Mucosa of descending colon (tissue), 3 donors: ENCODE measurements around the gene MSI2. TPM values are rescaled to one million over a fixed set of nuclear protein-coding genes. Genes with fewer than 3 reads are reported as not detected.
A peak's percentile ranks its signal among the peaks of the same experiment; 100 is the strongest.

Experiments
- ATAC-seq: fragments of 200-7000 bp; cut with Tn5 transposase; one replicate; pipeline ENCODE4 v1.9.1; 2020; ENCODE audit warnings: mild to moderate bottlenecking, moderate library complexity
- DNase-seq, 3 donors: peaks; one replicate each; pipeline ENCODE4 v3.0.0-alpha.2; 2020
- H3K36me3 ChIP-seq: fragments of 200-600 bp; one replicate; pipeline ENCODE4 v1.8.0; 2021; ENCODE audit warnings: low read depth, mild to moderate bottlenecking
- H3K4me1 ChIP-seq: fragments of 200-600 bp; one replicate; pipeline ENCODE4 v1.8.0; 2021; ENCODE audit warnings: low read depth, mild to moderate bottlenecking
- H3K4me3 ChIP-seq: fragments of 200-600 bp; one replicate; pipeline ENCODE4 v1.8.0; 2021; ENCODE audit warnings: mild to moderate bottlenecking
- H3K9me3 ChIP-seq: fragments of 200-600 bp; one replicate; pipeline ENCODE4 v1.8.0; 2021; ENCODE audit warnings: mild to moderate bottlenecking
- intact Hi-C, 2 donors: fragments of 100-400 bp; cut with DNase I in 1 of 2; cut with micrococcal nuclease in 1 of 2; formaldehyde crosslinking; loops; one replicate each; pipeline versions ENCODE4 v1.11.0 to v1.11.1; 2022; cut with DNase I, micrococcal nuclease
- total RNA-seq, 3 donors: library from RNA; stranded (reverse); fragmentation: NEBNext Ultra II Directional in 2 of 3; extraction: Animal tissue kit (Norgen Biotek cat#: 25700) in 2 of 3; gene quantifications; one replicate each; pipeline versions ENCODE4 v1.2.1 to v1.2.4, GENCODE V29; 2021 to 2023
- TF ChIP-seq, protein P1 (sequence below): fragments of 200-600 bp; IDR thresholded peaks from one replicate; pipeline ENCODE4 v1.8.0; 2022; ENCODE audit warnings: antibody characterized with exemption, mild to moderate bottlenecking
- donor health status: DM: no; HTN: no; CAD: no; lungs with moderate emphysema.
- donor health status: DM: no; HTN: no; CAD: no.
- donor health status: DM: no; HTN: yes; CAD: no.

The MSI2 gene
- total RNA-seq, 3 donors from 2014 or later = 60.0 to 72.6 (median 65.7) TPM

DNA sequence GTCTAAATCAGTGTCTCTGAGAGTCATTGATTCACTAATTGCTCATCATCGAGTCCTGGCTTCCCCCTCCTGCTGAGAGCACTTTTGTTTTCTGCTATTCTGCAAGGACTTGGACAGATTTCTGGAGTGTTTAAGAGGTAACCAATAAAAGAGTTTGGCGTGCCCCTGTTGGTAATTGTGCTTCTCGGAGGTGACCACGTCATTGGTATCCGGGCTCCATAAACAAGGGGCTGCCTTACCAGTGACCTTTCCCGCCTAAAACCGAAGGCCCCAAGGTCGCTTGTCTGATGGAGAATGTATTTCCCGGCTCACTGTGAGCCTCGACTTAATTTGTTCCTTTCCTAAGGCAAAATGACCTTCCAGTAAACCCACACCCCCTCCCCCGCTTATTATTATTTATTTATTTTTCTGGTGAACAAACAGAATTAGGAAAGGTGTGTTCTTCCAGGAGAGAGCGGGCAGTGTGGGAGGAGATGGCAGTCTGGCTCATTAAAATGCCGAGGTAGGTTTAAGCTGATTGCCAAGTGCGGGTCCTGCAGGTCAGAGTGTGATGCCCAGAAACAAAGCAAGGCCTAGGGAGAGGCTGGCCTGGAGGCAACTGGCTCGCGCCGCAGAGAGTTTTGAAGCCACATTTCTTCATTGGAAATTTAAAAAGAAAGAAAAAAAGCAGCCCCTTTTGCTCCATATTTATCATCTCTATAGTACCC is 30.2 kb downstream of the MSI2 start:
- Histone ChIP-seq H3K9me3 (no peaks in the 10 kb centered on the region), H3K4me1 (no peaks in the 10 kb centered on the region), H3K36me3 (no peaks in the 10 kb centered on the region), H3K4me3 (no peak overlapping the region)
- DNase-seq (no peak), ATAC-seq (no peak)
- TF ChIP-seq, protein P1, sequence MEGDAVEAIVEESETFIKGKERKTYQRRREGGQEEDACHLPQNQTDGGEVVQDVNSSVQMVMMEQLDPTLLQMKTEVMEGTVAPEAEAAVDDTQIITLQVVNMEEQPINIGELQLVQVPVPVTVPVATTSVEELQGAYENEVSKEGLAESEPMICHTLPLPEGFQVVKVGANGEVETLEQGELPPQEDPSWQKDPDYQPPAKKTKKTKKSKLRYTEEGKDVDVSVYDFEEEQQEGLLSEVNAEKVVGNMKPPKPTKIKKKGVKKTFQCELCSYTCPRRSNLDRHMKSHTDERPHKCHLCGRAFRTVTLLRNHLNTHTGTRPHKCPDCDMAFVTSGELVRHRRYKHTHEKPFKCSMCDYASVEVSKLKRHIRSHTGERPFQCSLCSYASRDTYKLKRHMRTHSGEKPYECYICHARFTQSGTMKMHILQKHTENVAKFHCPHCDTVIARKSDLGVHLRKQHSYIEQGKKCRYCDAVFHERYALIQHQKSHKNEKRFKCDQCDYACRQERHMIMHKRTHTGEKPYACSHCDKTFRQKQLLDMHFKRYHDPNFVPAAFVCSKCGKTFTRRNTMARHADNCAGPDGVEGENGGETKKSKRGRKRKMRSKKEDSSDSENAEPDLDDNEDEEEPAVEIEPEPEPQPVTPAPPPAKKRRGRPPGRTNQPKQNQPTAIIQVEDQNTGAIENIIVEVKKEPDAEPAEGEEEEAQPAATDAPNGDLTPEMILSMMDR = no peak
- intact Hi-C loops = no loop called here

DNA sequence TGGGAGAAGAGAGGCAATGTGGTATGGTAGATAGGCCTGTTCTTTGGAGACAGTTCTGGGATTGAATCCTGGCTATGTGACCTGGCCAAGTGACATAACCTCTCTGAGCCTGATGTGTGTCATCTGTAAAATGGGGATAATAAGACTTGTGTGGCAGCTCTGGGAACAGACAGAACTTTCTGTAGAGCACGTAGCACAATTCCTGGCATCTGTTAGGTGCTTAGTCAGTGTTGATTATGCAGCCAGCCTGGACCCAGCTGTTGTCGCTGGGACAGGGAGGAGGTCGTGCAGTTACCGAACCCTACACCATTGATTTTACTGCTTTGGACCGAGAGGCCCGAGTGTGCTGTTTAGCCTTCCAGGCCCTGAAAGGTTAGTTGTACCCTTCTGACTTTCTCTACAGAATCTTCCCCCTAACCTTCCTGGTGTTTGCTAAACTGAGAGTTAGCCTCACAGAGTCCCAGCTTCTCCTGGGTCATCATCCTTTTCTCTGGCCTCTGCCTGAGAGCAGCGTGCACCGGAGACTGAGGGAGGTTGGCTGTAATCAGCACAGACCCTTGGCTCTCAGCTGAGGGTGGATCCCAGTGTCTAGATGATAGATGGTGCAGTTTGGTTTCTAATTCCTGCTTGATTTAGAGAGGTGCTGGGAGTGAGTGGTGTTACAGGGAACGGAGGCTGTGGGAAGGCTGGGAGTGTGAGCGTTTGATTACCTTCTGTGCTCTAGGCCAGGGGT is 31.9 kb downstream of the MSI2 start:
- DNase-seq (peak in 1 of 3 donors; percentile 11), ATAC-seq (peak; percentile 41)
- H3K9me3 ChIP-seq = no peaks in the 10 kb centered on the region
- TF ChIP-seq, protein P1 = no peak
- H3K4me1 ChIP-seq = no peaks in the 10 kb centered on the region
- intact Hi-C loops = no loop called here
- no peaks in the 10 kb centered on the region for H3K36me3 ChIP-seq
- H3K4me3 ChIP-seq = no peak overlapping the region

DNA sequence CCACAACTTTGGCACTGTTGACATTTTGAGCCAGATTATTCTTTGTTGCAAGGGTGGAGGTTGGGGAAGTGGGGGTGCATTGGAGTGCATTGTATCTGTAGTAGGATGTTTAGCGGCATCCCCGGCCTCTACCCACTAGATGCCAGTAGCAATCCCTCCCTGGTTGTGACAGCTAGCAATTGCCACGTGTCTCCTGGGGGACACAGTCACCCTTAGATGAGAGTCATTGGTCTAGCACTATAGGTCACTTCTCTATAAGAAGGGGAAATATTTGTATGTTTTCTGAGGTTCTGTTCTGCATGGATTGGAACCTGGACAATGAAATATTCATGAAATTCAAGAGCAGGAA is 32.4 kb downstream of the MSI2 start:
- no peaks in the 10 kb centered on the region for H3K36me3 ChIP-seq
- TF ChIP-seq, protein P1 = no peak
- ATAC-seq (no peak), DNase-seq (no peak)
- H3K9me3 ChIP-seq = no peaks in the 10 kb centered on the region
- no peak overlapping the region for H3K4me3 ChIP-seq
- no peaks in the 10 kb centered on the region for H3K4me1 ChIP-seq
- intact Hi-C loops = no loop called here

DNA sequence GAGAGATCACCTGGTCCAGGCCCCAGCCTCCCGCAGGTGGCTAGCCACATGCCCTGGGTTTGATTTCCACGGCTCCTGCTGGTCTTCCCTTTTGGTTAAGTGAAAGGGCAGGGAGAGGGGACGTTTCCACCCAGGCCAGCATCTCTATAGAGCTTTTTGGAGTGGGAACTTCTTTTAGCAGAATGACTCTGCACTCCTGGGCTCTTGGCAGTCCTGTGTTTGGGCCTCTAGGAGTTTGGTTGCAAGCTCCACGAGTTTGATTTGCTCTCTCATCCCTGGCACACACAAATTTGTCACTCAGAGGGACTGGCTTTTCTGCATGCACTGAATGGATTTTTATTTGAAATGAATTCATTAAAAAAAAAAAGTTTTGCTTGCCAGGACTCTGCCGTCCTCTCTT is 32.8 kb downstream of the MSI2 start:
- no peaks in the 10 kb centered on the region for H3K9me3 ChIP-seq
- TF ChIP-seq, protein P1 = no peak
- intact Hi-C loops = no loop called here
- DNase-seq (no peak), ATAC-seq (no peak)
- H3K36me3 ChIP-seq = no peaks in the 10 kb centered on the region
- H3K4me3 ChIP-seq = no peak overlapping the region
- H3K4me1 ChIP-seq = no peaks in the 10 kb centered on the region

DNA sequence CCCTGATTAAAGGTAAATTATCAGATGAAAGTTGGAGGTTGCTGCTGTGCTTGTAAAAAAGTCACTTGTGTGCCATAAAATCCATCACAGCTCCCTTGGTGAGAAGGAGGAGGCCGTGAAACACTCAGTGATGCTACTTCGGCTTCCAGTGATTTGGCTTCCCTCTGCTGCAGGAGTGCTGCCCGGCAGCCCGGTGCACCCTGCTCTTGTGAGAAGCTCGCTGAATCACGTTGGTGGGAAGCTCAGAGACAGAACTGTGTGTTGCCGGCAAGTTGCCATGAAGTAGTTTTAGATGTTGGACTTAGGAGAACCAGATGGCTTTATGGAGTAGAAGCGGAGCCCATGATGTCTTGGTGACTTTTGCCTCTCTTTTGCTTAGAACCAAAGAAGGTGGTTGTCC is 33.3 kb downstream of the MSI2 start:
- Histone ChIP-seq H3K36me3 (no peaks in the 10 kb centered on the region), H3K4me1 (no peaks in the 10 kb centered on the region), H3K9me3 (no peaks in the 10 kb centered on the region), H3K4me3 (no peak overlapping the region)
- DNase-seq (no peak), ATAC-seq (no peak)
- intact Hi-C loops = no loop called here
- TF ChIP-seq, protein P1 = no peak
